HUDEP-2 (cell line): Measurements from ENCODE around the gene ACO2.
"Not testable (repeated sequence)": the region's sequence is repeated elsewhere in the genome, so short reads cannot be mapped to it uniquely, and the experiment has no call there.

ENCODE experiments used
- DNase-seq, 76 experiments: peaks; one replicate each; lab custom pipeline; 2025; ENCODE audit not compliant: unreplicated experiment in 76 of 76; lab: John Stamatoyannopoulos, UW

Gene ACO2

GRCh38 chr22:41447435-41448188 is 21.3 kb upstream of the ACO2 start:
- peak in 58 of 76 experiments; percentile 9 to 81 (median 46) for DNase-seq

GRCh38 chr22:41448189-41448808 is 20.6 kb upstream of the ACO2 start:
- DNase-seq = peak in 75 of 76 experiments; percentile 58 to 99 (median 95)

GRCh38 chr22:41458161-41458728 is 10.7 kb upstream of the ACO2 start:
- no peak for DNase-seq

GRCh38 chr22:41459431-41459830 is 9.5 kb upstream of the ACO2 start:
- no peak for DNase-seq

GRCh38 chr22:41460071-41460470 is 8.8 kb upstream of the ACO2 start:
- not testable (repeated sequence) for DNase-seq

- no peak for DNase-seq
Observed at GRCh38 chr22:41461901-41462300, 7.0 kb upstream of the ACO2 start.

GRCh38 chr22:41469218-41469851 is 418 bp downstream of the ACO2 start:
- peak in 37 of 76 experiments; percentile 4 to 75 (median 33) for DNase-seq

GRCh38 chr22:41470886-41471285 is 2.0 kb downstream of the ACO2 start:
- DNase-seq = no peak

- DNase-seq = no peak
Observed at GRCh38 chr22:41471568-41471967, 2.7 kb downstream of the ACO2 start.

GRCh38 chr22:41474872-41475451 is 6.0 kb downstream of the ACO2 start:
- DNase-seq = no peak

- DNase-seq = no peak
Observed at GRCh38 chr22:41478473-41478872, 9.6 kb downstream of the ACO2 start.

GRCh38 chr22:41478891-41479521 is 10.1 kb downstream of the ACO2 start:
- DNase-seq = no peak

GRCh38 chr22:41479671-41480396 is 10.9 kb downstream of the ACO2 start:
- no peak for DNase-seq

GRCh38 chr22:41480397-41480735 is 11.4 kb downstream of the ACO2 start:
- no peak for DNase-seq

- peak in 1 of 76 experiments; percentile 8 for DNase-seq
Observed at GRCh38 chr22:41481131-41481830, 12.4 kb downstream of the ACO2 start.

- DNase-seq = no peak
Observed at GRCh38 chr22:41481925-41482318, 13.0 kb downstream of the ACO2 start.

- peak in 3 of 76 experiments; percentile 13 to 44 (median 29) for DNase-seq
Observed at GRCh38 chr22:41482319-41482935, 13.5 kb downstream of the ACO2 start.

- no peak for DNase-seq
Observed at GRCh38 chr22:41485033-41485432, 16.1 kb downstream of the ACO2 start.
